Medulla oblongata (tissue), 1 donor: ENCODE results near the gene PIKFYVE.
"Not testable (repeated sequence)": the region's sequence is repeated elsewhere in the genome, so short reads cannot be mapped to it uniquely, and the experiment has no call there.

Experiments used
- DNase-seq: peaks from one replicate; pipeline ENCODE4 v3.0.0-alpha.2; 2015; ENCODE audit errors: extremely low spot score

Gene PIKFYVE

GRCh38 chr2:208255557-208256106 is 10.4 kb upstream of the PIKFYVE start:
- peak; percentile 14 for DNase-seq

DNA sequence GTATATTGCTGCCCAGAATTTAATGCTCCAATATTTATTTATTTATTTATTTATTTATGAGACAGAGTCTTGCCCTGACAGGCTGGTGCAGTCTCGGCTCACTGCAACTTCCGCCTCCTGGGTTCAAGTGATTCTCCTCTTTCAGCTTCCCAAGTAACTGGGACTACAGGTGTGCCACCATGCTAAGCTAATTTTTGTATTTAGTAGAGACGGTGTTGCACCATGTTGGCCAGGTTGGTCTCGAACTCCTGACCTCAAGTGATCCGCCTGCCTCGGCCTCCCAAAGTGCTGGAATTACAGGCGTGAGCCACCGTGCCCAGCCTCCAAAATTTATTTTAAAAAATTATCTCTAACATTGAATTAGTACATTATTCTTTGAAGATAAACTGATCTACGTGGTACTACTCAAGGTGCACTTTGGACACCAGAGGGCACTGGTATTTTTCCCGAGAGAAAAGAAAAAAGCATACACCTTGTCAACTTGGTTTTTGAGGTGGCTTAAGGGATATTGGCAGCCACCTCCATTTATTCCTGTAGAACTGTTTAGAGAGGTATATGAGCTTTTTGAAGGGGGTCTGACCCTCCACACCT is 9.8 kb upstream of the PIKFYVE start:
- no peak for DNase-seq

DNA sequence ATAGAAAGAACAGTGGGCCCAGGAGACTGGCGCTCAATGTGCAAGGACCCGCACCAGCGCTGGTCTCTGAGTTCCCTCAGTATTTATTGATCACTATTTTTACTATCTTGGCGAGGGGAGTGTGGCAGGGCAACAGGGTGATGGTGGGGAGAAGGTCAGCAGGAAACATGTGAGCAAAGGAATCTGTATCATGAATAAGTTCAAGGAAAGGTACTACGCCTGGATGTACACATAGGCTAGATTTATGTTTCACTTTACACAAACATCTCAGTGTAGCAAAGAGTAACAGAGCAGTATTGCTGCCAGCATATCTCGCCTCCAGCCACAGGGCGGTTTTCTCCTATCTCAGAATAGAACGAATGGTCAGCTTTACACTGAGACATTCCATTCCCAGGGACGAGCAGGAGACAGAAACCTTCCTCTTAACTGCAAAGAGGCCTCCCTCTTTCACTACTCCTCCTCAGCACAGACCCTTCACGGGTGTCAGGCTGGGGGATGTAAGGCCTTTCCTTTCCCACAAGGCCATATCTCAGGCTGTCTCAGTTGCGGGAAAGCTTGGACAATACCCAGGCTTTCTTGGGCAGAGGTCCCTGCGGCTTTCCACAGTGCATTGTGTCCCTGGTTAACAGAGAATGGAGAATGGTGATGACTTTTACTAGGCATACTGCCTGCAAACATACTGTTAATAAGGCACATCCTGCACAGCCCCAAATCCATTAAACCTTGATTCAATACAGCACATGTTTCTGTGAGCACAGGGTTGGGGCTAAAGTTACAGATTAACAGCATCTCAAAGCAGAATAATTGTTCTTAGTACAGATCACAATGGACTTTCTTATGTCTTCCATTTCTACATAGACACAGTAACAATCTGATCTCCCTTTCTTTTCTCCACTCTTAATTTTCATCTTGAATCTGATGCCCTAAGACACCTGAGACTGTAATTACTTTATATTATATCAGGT is 8.9 kb upstream of the PIKFYVE start:
- DNase-seq: peak; percentile 15

DNA sequence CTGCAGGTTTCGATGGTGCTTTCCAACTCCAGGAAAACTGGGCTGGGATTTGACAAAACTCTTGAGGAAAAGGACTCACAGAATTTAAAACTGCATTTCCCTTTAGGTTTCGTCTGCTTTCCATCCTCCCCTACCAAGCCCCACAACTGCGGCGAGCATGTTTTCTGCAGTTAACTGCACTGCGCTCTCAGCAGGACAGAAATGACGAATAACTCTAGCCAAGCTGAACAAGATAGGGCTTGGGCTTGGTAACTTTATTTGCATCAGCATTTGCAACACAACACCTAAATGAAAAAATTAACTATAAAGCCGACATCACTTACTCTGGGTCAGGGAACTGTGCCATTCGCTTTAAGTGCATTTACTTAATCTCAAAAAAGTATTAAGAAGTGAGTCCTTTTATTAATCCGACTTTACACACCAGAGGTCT is 669 bp upstream of the PIKFYVE start:
- DNase-seq: peak; percentile 69

DNA sequence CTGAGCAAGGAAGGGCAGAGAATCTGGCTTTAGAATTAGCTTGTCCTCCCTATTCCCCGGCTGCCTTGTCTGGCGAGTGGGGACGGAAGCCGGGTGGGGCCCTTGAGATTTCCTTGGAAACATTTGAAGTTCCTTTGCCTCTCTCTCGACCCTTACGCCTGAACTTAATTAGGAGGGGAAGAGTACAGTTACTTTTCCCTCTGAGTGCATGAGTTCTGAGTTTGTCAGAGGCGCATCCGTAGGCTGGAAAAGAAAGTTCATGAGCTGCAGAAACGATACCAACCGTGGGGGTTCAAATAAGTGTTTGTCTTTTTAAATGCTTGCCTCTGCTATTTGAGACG is 468 bp downstream of the PIKFYVE start:
- DNase-seq: peak; percentile 50

DNA sequence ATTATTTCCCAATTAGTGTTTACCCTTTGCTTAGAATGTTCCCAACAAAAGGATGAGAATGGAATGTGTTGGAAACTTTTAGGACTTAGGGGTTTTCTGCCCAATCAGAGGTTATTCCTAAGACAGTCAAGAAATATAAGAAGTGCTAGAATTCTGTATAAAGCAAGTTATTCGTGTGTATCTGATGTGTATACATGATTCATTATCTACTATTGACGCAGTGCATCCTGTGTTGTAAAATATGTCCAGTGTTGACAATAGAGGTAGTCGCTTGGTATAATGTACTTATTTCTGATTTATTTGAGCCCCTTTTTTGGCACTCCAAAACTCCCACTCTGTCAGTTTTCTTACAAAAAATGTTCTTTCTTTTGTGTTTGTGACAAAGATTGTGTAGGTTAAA is 881 bp downstream of the PIKFYVE start:
- DNase-seq: no peak

- DNase-seq: not testable (repeated sequence)
Observed at GRCh38 chr2:208267526-208267925, 1.5 kb downstream of the PIKFYVE start.

DNA sequence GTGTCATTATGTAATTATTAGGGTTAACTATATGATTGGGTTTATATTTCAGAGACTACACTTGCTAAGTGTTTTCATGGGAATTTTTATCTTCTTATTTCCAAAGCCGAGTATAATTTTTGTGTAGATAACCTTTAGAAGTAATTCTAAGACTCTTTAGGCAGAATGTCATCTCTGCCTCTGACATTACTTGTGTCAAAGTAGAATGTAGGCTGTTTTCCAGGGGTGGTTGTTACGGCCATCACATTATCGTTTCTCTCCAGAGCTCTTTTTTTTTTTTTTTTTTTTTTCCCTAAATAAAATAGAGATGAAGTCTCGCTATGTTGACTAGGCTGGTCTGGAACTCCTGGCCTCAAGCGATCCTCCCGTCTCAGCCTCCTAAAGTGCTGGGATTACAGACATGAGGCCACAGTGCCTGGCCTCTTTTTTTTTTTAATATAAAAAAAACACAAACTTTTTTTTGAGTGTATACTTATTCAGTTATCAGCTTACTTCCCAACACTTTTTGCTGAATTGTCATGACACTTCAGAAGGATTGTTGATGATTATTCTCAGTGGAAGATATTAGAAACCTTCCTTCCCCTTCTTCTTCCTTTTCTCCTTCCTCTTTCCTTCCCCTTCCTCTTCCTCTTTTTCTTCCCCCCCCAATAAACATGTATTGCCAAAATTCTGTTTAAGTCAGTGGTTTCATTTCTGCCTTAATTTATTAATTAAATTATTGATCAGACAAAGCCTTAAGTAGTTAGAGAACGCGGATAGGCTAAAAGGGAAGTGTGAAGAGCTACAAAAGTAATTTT is 2.3 kb downstream of the PIKFYVE start:
- no peak for DNase-seq

DNA sequence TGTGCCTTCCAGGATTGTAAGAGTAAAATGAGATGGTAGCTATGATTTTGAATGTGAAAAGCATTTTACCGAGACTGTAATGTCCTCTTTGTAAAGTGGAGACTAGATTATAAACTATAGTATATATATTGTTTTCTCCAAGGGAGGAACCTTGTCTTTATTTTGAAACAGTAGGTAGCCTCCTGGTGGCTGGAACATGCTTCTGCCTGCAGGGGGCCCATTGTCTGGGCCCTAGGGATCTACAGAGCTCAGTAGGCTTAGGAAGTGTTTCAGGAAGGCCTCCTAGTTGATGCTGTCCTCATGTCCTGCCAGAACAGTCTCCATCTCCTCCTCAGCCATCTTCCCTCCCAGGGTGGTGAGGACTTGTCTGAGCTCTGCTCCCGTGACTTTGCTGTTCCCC is 3.0 kb downstream of the PIKFYVE start:
- no peak for DNase-seq

DNA sequence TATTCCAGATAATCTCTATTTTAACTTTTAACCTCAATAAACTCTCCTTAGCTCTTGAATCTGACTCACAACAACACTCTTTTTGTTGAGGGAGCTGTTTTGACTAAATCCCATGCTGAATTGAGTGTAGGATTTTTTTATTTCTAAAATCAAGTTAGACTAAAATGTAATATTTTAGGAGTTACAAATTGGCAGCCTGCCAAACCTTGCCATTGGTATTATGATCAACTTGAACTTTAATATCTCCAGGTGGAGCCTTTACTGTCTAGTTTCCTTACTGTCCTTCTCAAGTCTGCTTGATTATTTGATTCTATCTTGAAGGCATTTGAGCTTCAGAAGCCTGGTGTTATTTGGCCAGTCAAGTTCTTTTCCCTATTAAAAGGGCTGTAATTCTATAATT is 8.7 kb downstream of the PIKFYVE start:
- DNase-seq: no peak

- no peak for DNase-seq
Observed at GRCh38 chr2:208278549-208278948, 12.5 kb downstream of the PIKFYVE start.

DNA sequence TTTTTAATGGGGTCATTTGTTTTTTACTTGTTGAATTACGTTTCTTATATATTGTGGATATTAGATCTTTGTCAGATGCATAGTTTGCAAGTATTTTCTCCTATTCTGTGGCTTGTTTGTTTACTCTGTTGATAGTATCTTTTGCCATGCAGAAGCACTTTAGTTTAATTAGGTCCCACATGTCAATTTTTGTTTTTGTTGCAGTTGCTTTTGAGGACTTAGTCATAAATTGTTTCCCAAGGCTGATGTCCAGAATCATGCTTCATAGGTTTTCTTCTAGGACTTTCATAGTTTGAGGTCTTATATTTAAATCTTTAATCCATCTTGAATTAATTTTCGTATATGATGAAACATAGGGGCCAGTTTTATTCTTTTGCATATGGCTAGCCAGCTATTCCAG is 13.2 kb downstream of the PIKFYVE start:
- no peak for DNase-seq

- no peak for DNase-seq
Observed at GRCh38 chr2:208280234-208280633, 14.2 kb downstream of the PIKFYVE start.

DNA sequence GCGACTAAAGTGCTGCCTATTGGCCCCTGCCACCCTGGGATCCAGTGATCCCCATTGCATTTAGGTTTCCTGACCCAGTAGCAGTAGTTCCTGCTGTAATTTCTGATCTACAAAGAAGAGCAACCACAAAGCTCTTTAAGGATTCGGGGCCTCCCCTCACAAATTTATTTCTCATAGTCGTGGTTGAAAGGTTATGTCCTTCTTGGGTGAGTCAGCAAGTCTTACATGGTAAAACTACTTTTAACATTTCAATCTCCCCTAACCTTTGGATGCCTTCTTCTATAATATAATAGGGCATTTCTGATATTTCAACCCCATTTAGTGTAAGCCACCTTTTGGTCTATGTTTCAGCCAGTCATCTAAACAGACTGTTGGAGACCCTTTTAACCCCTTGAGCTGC is 14.9 kb downstream of the PIKFYVE start:
- DNase-seq: no peak

- DNase-seq: no peak
Observed at GRCh38 chr2:208285853-208286252, 19.8 kb downstream of the PIKFYVE start.

DNA sequence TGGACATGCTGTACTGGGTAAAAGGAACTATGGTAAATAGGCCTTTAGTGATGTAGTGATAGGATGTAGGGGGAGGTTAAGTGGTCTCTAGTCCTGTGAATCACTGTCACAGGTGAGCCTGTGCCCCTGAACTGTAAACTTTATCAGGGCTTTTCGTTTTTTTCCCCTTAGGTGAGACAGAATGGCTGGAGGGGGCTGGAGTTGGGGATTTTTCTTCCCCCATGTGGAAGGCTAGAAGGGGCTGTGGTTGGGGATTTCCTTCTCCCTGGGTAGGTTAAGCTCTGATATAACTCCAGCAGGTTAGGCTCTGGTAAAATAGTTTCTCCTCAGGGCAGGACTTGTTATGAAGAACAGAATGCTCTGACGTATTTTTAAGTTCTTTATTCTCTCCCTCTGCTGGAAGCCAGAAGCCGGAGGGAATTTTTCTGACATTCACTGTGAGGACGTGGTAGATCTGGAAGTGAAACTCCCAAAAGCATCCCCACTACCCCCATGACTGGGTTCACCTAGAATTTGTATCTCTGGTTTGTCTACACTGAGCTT is 28.5 kb downstream of the PIKFYVE start:
- DNase-seq: no peak

DNA sequence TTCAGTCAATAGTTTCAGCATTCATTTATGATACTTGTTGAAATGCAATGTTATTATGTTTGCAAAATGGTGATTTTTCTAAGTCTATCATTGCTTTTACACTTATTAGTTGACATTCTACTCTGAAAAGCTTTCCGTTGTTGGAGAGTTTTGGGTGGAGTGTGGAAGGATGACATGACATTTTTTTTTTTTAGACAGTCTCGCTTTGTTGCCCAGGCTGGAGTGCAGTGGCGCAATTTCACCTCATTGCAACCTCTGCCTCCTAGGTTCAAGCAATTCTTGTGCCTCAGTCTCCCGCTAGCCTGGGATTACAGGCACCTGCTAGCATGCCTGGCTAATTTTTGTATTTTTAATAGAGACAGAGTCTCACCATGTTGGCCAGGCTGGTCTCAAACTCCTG is 29.8 kb downstream of the PIKFYVE start:
- DNase-seq: no peak

GRCh38 chr2:208296610-208297009 is 30.6 kb downstream of the PIKFYVE start:
- no peak for DNase-seq

- DNase-seq: no peak
Observed at GRCh38 chr2:208297961-208298360, 31.9 kb downstream of the PIKFYVE start.

DNA sequence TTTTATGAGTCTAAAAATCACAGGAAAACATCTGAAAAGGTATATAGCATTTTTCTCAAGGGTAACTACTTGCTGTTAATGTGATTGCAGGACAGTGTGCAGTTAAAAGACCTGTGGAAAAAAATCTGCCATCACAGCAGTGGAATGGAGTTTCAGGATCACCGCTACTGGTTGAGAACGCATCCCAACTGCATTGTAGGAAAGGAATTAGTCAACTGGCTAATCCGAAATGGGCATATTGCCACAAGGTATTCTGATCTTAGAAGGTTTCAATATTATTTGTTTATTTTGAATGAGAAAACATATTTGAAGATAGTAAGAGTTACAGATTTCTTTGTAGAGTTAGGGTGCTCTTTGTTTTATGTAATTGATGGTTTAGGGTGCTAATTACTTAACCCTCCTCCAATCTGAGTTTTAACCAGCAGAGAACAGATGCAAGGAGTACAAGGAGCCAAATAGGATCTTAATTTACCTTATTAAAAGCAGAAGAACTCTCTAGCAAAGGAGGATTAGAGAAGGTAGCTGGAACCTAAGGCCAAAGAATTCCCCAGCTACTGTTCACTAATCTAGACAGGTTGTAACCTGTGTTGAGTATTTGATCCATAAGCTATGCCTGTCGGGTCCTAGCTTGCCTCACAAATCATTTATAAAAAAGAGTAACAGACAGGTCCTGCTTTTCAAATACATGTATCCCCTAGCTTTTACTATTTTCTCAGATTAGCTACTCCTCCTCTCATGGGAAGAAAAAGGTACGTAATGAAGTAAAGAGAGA is 35.0 kb downstream of the PIKFYVE start:
- DNase-seq: no peak

- no peak for DNase-seq
Observed at GRCh38 chr2:208304157-208304556, 38.1 kb downstream of the PIKFYVE start.
